Smooth muscle cell (in vitro differentiated cells): ENCODE measurements around the gene TNFRSF14. TPM values are rescaled to one million over a fixed set of nuclear protein-coding genes. Genes with fewer than 3 reads are reported as not detected.

ENCODE experiments used
- DNase-seq: peaks from one replicate; lab custom pipeline; 2025; ENCODE audit not compliant: unreplicated experiment; lab: John Stamatoyannopoulos, UW
- H2AFZ ChIP-seq: fragments of 200-600 bp; sonication (generic); 2 replicates; pipeline ENCODE4 v1.6.0; 2016; ENCODE audit warnings: antibody characterized with exemption, low read depth, mild to moderate bottlenecking
- H3F3A ChIP-seq: fragments of 200-600 bp; sonication (generic); 2 replicates; pipeline ENCODE4 v1.6.0; 2017; ENCODE audit warnings: antibody characterized with exemption, low read depth
- H3K27ac ChIP-seq: fragments of 200-600 bp; sonication (generic); 2 replicates; pipeline ENCODE4 v1.5.1; 2016; ENCODE audit warnings: low read depth, mild to moderate bottlenecking
- H3K27me3 ChIP-seq: fragments of 200-600 bp; sonication (generic); 2 replicates; pipeline ENCODE4 v1.6.1; 2016; ENCODE audit warnings: low read depth, mild to moderate bottlenecking
- H3K36me3 ChIP-seq: fragments of 200-600 bp; sonication (generic); 2 replicates; pipeline ENCODE4 v1.5.1; 2016; ENCODE audit warnings: low read depth
- H3K4me1 ChIP-seq: fragments of 200-600 bp; sonication (generic); 2 replicates; pipeline ENCODE4 v1.5.1; 2016; ENCODE audit warnings: low read depth
- H3K4me2 ChIP-seq: fragments of 200-600 bp; sonication (generic); 2 replicates; pipeline ENCODE4 v1.6.0; 2016; ENCODE audit warnings: mild to moderate bottlenecking
- H3K4me3 ChIP-seq: fragments of 200-600 bp; sonication (generic); 2 replicates; pipeline ENCODE4 v1.5.1; 2016; ENCODE audit warnings: mild to moderate bottlenecking
- H3K79me2 ChIP-seq: fragments of 200-600 bp; sonication (generic); 2 replicates; pipeline ENCODE4 v1.6.0; 2016; ENCODE audit warnings: low read depth, mild to moderate bottlenecking
- H3K9ac ChIP-seq: fragments of 200-600 bp; sonication (generic); 2 replicates; pipeline ENCODE4 v1.6.0; 2016; ENCODE audit warnings: low read depth
- H3K9me3 ChIP-seq: fragments of 200-600 bp; sonication (generic); replicated peaks from 2 replicates; pipeline ENCODE4 v1.5.1; 2016; ENCODE audit warnings: low read depth
- H4K20me1 ChIP-seq: fragments of 200-600 bp; sonication (generic); 2 replicates; pipeline ENCODE4 v1.6.0; 2016; ENCODE audit warnings: low read depth
- WGBS: methylation state at CpG from one replicate; pipeline ENCODE4 v1.1.7; 2016; ENCODE audit warnings: low lambda C conversion rate; 5-methylcytosine and 5-hydroxymethylcytosine counted together
- polyA plus RNA-seq: library from polyadenylated mRNA; unstranded; fragments of >200 nt; fragmentation: Nextera tagmentation; extraction: Ambion mirVana; gene quantifications from 2 replicates; pipeline ENCODE4 v1.2.1, GENCODE V29; 2016
- total RNA-seq: library from RNA; depleted of rRNA; stranded (reverse); fragments of >200 nt; gene quantifications from 2 replicates; pipeline ENCODE4 v1.2.3, GENCODE V29; 2014
- TF ChIP-seq, protein P1 (sequence below): fragments of 200-600 bp; sonication (generic); IDR thresholded peaks from 2 replicates; pipeline ENCODE4 v1.5.1; 2017; ENCODE audit warnings: borderline replicate concordance, mild to moderate bottlenecking, antibody characterized with exemption; ENCODE audit not compliant: insufficient read depth, poor library complexity, severe bottlenecking

TNFRSF14 gene
- total and polyA plus RNA-seq, 2 experiments from 2014 or later: not detected

GRCh38 chr1:2570332-2570731 is 14.2 kb downstream of the TNFRSF14 start:
- WGBS: 90% methylated on average over 11 of the region's 17 CpGs
- no peaks in the 10 kb centered on the region for H4K20me1 ChIP-seq

GRCh38 chr1:2571348-2571747 is 15.2 kb downstream of the TNFRSF14 start:
- no peak overlapping the region for H3K4me2 ChIP-seq
- TF ChIP-seq, protein P1, sequence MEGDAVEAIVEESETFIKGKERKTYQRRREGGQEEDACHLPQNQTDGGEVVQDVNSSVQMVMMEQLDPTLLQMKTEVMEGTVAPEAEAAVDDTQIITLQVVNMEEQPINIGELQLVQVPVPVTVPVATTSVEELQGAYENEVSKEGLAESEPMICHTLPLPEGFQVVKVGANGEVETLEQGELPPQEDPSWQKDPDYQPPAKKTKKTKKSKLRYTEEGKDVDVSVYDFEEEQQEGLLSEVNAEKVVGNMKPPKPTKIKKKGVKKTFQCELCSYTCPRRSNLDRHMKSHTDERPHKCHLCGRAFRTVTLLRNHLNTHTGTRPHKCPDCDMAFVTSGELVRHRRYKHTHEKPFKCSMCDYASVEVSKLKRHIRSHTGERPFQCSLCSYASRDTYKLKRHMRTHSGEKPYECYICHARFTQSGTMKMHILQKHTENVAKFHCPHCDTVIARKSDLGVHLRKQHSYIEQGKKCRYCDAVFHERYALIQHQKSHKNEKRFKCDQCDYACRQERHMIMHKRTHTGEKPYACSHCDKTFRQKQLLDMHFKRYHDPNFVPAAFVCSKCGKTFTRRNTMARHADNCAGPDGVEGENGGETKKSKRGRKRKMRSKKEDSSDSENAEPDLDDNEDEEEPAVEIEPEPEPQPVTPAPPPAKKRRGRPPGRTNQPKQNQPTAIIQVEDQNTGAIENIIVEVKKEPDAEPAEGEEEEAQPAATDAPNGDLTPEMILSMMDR: no peak
- no peak for DNase-seq
- H2AFZ ChIP-seq: no peak overlapping the region
- H3F3A ChIP-seq: no peaks in the 10 kb centered on the region
- H3K4me1 ChIP-seq: no peaks in the 10 kb centered on the region
- H3K79me2 ChIP-seq: no peaks in the 10 kb centered on the region
- no peaks in the 10 kb centered on the region for H3K27me3 ChIP-seq
- H3K9me3 ChIP-seq: no peaks in the 10 kb centered on the region
- no peaks in the 10 kb centered on the region for H3K36me3 ChIP-seq
- no peak overlapping the region for H3K9ac ChIP-seq
- WGBS: 90% methylated on average over 9 of the region's 9 CpGs
- no peaks in the 10 kb centered on the region for H4K20me1 ChIP-seq
- H3K4me3 ChIP-seq: no peak overlapping the region
- no peak overlapping the region for H3K27ac ChIP-seq

More at GRCh38 chr1:2570332-2570731, 14.2 kb downstream of the TNFRSF14 start:
- Histone ChIP-seq H3K4me3 (no peak overlapping the region), H3K4me2 (no peak overlapping the region), H3F3A (no peaks in the 10 kb centered on the region), H3K9me3 (no peaks in the 10 kb centered on the region), H3K27ac (no peak overlapping the region), H3K27me3 (no peaks in the 10 kb centered on the region), H3K4me1 (no peaks in the 10 kb centered on the region), H3K36me3 (no peaks in the 10 kb centered on the region), H3K79me2 (no peaks in the 10 kb centered on the region), H3K9ac (no peak overlapping the region), H2AFZ (no peak overlapping the region)
- no peak for DNase-seq
- TF ChIP-seq, protein P1: no peak

GRCh38 chr1:2573250-2573920 is 17.2 kb downstream of the TNFRSF14 start:
- Histone ChIP-seq H3K4me3 (no peak overlapping the region), H3K9ac (no peak overlapping the region), H3F3A (no peaks in the 10 kb centered on the region), H4K20me1 (no peaks in the 10 kb centered on the region), H3K27ac (no peak overlapping the region), H3K27me3 (no peaks in the 10 kb centered on the region), H3K9me3 (no peaks in the 10 kb centered on the region), H3K4me1 (no peaks in the 10 kb centered on the region), H2AFZ (no peak overlapping the region), H3K36me3 (no peaks in the 10 kb centered on the region), H3K79me2 (no peaks in the 10 kb centered on the region), H3K4me2 (no peak overlapping the region)
- DNase-seq: no peak
- WGBS: 93% methylated on average over 8 of the region's 8 CpGs
- TF ChIP-seq, protein P1: no peak

DNA sequence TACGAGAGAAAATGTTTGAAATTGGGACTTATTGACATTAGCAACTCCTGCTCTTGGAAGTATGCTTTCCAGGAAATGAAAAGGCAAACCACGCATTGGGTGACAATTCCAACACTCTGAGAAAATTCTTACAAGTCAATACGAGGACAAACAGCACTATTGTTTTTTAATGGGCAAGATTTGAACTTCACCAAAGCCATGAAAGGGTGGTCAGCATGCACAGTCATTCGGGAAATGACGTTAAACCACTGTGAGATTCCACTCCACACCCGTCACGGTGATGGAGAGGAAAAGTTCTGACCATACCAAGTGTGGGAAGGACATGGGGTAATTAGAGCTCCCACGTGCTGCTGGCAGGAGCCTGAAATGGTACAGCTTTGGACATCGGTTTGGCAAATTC is 18.2 kb downstream of the TNFRSF14 start:
- H3K4me2 ChIP-seq: no peak overlapping the region
- DNase-seq: no peak

More for the DNA sequence above, 18.2 kb downstream of the TNFRSF14 start:
- Histone ChIP-seq H3K36me3 (no peaks in the 10 kb centered on the region), H3F3A (no peaks in the 10 kb centered on the region), H3K27me3 (no peaks in the 10 kb centered on the region), H4K20me1 (no peaks in the 10 kb centered on the region), H3K9ac (no peak overlapping the region), H3K27ac (no peak overlapping the region), H2AFZ (no peak overlapping the region), H3K4me1 (no peaks in the 10 kb centered on the region), H3K4me3 (no peak overlapping the region), H3K79me2 (no peaks in the 10 kb centered on the region), H3K9me3 (no peaks in the 10 kb centered on the region)
- 89% methylated on average over 9 of the region's 9 CpGs for WGBS
- TF ChIP-seq, protein P1: no peak
